Measurements from ENCODE around the gene PGBD5. TPM values are rescaled to one million over a fixed set of nuclear protein-coding genes. Genes with fewer than 3 reads are reported as not detected.

Gene PGBD5
- total RNA-seq, 2 experiments from 2014 or later: not detected

- no peaks in the 10 kb centered on the region for H3K27me3 Mint-ChIP-seq (ENCODE audit: low read depth)
- DNase-seq: no peak
- peaks cover 57% of the 10 kb centered on the region for H3K4me1 Mint-ChIP-seq (ENCODE audit: low read depth)
- CTCF ChIA-PET: interaction anchor here (0.6 to 1.7 kb wide), 9 partner anchors 11 to 609 kb away, joined by 3 to 6 read pairs (median 3); no protein-coding TSS in a partner anchor
- no peak overlapping the region for H3K4me3 Mint-ChIP-seq
- peak overlapping the region; percentile 75 for H3K27ac Mint-ChIP-seq
- no peaks in the 10 kb centered on the region for H3K9me3 Mint-ChIP-seq
- intact Hi-C loops (cut with micrococcal nuclease): loop anchor here (1.0 to 5.0 kb wide), 3 partner anchors 29 to 606 kb away; no protein-coding TSS in a partner anchor
- peaks cover 22% of the 10 kb centered on the region for H3K36me3 Mint-ChIP-seq (ENCODE audit: low read depth)
These were observed 156.0 kb downstream of the PGBD5 start for GRCh38 chr1:230270185-230270558.

GRCh38 chr1:230268371-230269170, 157.6 kb downstream of the PGBD5 start:
- intact Hi-C loops (cut with micrococcal nuclease): no loop called here
- Mint-ChIP-seq H3K27ac (no peak overlapping the region), H3K36me3 (ENCODE audit: low read depth) (peaks cover 33% of the 10 kb centered on the region), H3K4me3 (no peak overlapping the region), H3K9me3 (no peaks in the 10 kb centered on the region), H3K27me3 (ENCODE audit: low read depth) (no peaks in the 10 kb centered on the region), H3K4me1 (ENCODE audit: low read depth) (peaks cover 50% of the 10 kb centered on the region)
- CTCF ChIA-PET: interaction anchor here (0.6 to 1.2 kb wide), 3 partner anchors 59 to 160 kb away, joined by 3 to 4 read pairs (median 3); no protein-coding TSS in a partner anchor
- peak; percentile 36 for DNase-seq

GRCh38 chr1:230267338-230268065, 158.6 kb downstream of the PGBD5 start:
- intact Hi-C loops (cut with micrococcal nuclease): no loop called here
- DNase-seq: no peak
- Mint-ChIP-seq H3K4me3 (no peak overlapping the region), H3K4me1 (ENCODE audit: low read depth) (peaks cover 39% of the 10 kb centered on the region), H3K9me3 (no peaks in the 10 kb centered on the region), H3K27me3 (ENCODE audit: low read depth) (no peaks in the 10 kb centered on the region), H3K36me3 (ENCODE audit: low read depth) (peaks cover 37% of the 10 kb centered on the region), H3K27ac (no peak overlapping the region)
- CTCF ChIA-PET: interaction anchor here (0.6 to 1.2 kb wide), 3 partner anchors 19 to 157 kb away, joined by 3 to 4 read pairs (median 3); no protein-coding TSS in a partner anchor

GRCh38 chr1:230266456-230266855, 159.7 kb downstream of the PGBD5 start:
- Mint-ChIP-seq H3K4me1 (ENCODE audit: low read depth) (peaks cover 31% of the 10 kb centered on the region), H3K9me3 (no peaks in the 10 kb centered on the region), H3K36me3 (ENCODE audit: low read depth) (peaks cover 39% of the 10 kb centered on the region), H3K4me3 (no peak overlapping the region), H3K27ac (no peak overlapping the region), H3K27me3 (ENCODE audit: low read depth) (no peaks in the 10 kb centered on the region)
- DNase-seq: no peak
- CTCF ChIA-PET: interaction anchor here (0.6 kb wide), 2 partner anchors 17 to 140 kb away, joined by 3 to 7 read pairs; no protein-coding TSS in a partner anchor
- intact Hi-C loops (cut with micrococcal nuclease): no loop called here

- H3K4me1 Mint-ChIP-seq (ENCODE audit: low read depth): peaks cover 21% of the 10 kb centered on the region
- CTCF ChIA-PET: interaction anchor here (0.6 to 0.8 kb wide), 3 partner anchors 99 to 706 kb away, joined by 3 to 7 read pairs (median 4); no protein-coding TSS in a partner anchor
- H3K4me3 Mint-ChIP-seq: no peak overlapping the region
- H3K36me3 Mint-ChIP-seq (ENCODE audit: low read depth): peaks cover 37% of the 10 kb centered on the region
- DNase-seq: no peak
- H3K27ac Mint-ChIP-seq: no peak overlapping the region
- no peaks in the 10 kb centered on the region for H3K27me3 Mint-ChIP-seq (ENCODE audit: low read depth)
- H3K9me3 Mint-ChIP-seq: no peaks in the 10 kb centered on the region
- intact Hi-C loops (cut with micrococcal nuclease): no loop called here
These were observed 160.7 kb downstream of the PGBD5 start for GRCh38 chr1:230265200-230266115.

Other genes starting within 250 kb of the PGBD5 start
- gene COG2, start 216.1 kb upstream of the PGBD5 start, total RNA-seq: 10 to 100 TPM; 19.9 to 22.1 TPM

All from activated naive CD4-positive, alpha-beta T cell treated with anti-CD3 and anti-CD28 coated beads for 36 hours (primary cell).